SU-DHL-6 (cell line): ENCODE measurements around the gene ZNF239.

Experiments used
- H2AFZ ChIP-seq: fragments of 200-600 bp; sonication (generic); 2 replicates; pipeline ENCODE4 v1.6.1; 2014; ENCODE audit warnings: low read depth, mild to moderate bottlenecking, moderate library complexity, mixed read lengths, antibody characterized with exemption, low read length; ENCODE audit not compliant: severe bottlenecking
- H3F3A ChIP-seq: fragments of 200-600 bp; shearing (Covaris generic); 2 replicates; pipeline ENCODE4 v1.6.0; 2016; ENCODE audit warnings: antibody characterized with exemption, mild to moderate bottlenecking; ENCODE audit not compliant: insufficient read depth
- H3K27ac ChIP-seq: fragments of 200-600 bp; sonication (generic); 2 replicates; pipeline ENCODE4 v1.5.1; 2016; ENCODE audit warnings: low read depth, mild to moderate bottlenecking, low read length, moderate library complexity, mixed read lengths
- H3K27me3 ChIP-seq: fragments of 200-600 bp; sonication (generic), shearing (Covaris generic); 2 replicates; pipeline ENCODE4 v1.6.0; 2014; ENCODE audit warnings: mild to moderate bottlenecking, low read length
- H3K36me3 ChIP-seq: fragments of 200-600 bp; sonication (generic); 2 replicates; pipeline ENCODE4 v1.6.1; 2014; ENCODE audit warnings: mild to moderate bottlenecking, low read length, mixed read lengths
- H3K4me2 ChIP-seq: fragments of 300-600, 200-600 bp; shearing (Covaris generic), sonication (generic); 2 replicates; pipeline ENCODE4 v1.6.0; 2014; ENCODE audit warnings: low read length, low read depth, mild to moderate bottlenecking; ENCODE audit not compliant: poor library complexity, severe bottlenecking
- H3K4me3 ChIP-seq: fragments of 200-600 bp; sonication (generic); 2 replicates; pipeline ENCODE4 v1.5.1; 2014; ENCODE audit warnings: antibody characterized with exemption, low read length, mild to moderate bottlenecking, mixed read lengths; ENCODE audit not compliant: insufficient read depth, poor library complexity, severe bottlenecking
- H3K79me2 ChIP-seq: fragments of 200-600 bp; sonication (generic); 2 replicates; pipeline ENCODE4 v1.6.1; 2014; ENCODE audit warnings: mild to moderate bottlenecking, low read length, moderate library complexity; ENCODE audit not compliant: insufficient read depth
- H3K9ac ChIP-seq: fragments of 200-600 bp; sonication (generic); 2 replicates; pipeline ENCODE4 v1.7.0; 2014; ENCODE audit warnings: mild to moderate bottlenecking, low read length
- H3K9me2 ChIP-seq: fragments of 200-600 bp; sonication (generic); replicated peaks from 2 replicates; pipeline ENCODE4 v1.6.1; 2014; ENCODE audit warnings: low read length; ENCODE audit not compliant: insufficient read depth
- H3K9me3 ChIP-seq: fragments of 200-600 bp; sonication (generic); 2 replicates; pipeline ENCODE4 v1.6.1; 2014; ENCODE audit warnings: low read length, mixed read lengths; ENCODE audit not compliant: insufficient read depth
- H4K20me1 ChIP-seq: fragments of 200-600 bp; sonication (generic); 2 replicates; pipeline ENCODE4 v1.6.1; 2014; ENCODE audit warnings: low read depth, mild to moderate bottlenecking, antibody characterized with exemption, low read length, moderate library complexity, mixed read lengths
- CTCF ChIP-seq: fragments of 200-600 bp; sonication (generic); IDR thresholded peaks from one replicate; pipeline ENCODE4 v1.5.1; 2017; ENCODE audit warnings: antibody characterized with exemption, mild to moderate bottlenecking, low read length, moderate library complexity; ENCODE audit not compliant: insufficient read depth, poor library complexity, severe bottlenecking
- EZH2phosphoT487 ChIP-seq: fragments of 200-600 bp; sonication (generic), shearing (Covaris generic); conservative IDR thresholded peaks from 2 replicates; pipeline ENCODE4 v1.6.1; 2018; ENCODE audit warnings: mild to moderate bottlenecking, antibody characterized with exemption, low read length, moderate library complexity, mixed read lengths

Gene ZNF239

GRCh38 chr10:43599333-43599732 is 24.9 kb upstream of the ZNF239 start:
- TF ChIP-seq CTCF (no peak), EZH2phosphoT487 (no peak)
- H3K27me3 ChIP-seq: no peaks in the 10 kb centered on the region
- H3K4me2 ChIP-seq: no peak overlapping the region
- H3K9me2 ChIP-seq: no peaks in the 10 kb centered on the region
- no peak overlapping the region for H3K27ac ChIP-seq
- H3K9ac ChIP-seq: no peak overlapping the region
- no peaks in the 10 kb centered on the region for H3K36me3 ChIP-seq
- no peaks in the 10 kb centered on the region for H3K79me2 ChIP-seq
- H3K4me3 ChIP-seq: no peak overlapping the region
- no peaks in the 10 kb centered on the region for H4K20me1 ChIP-seq
- no peaks in the 10 kb centered on the region for H3F3A ChIP-seq
- no peaks in the 10 kb centered on the region for H3K9me3 ChIP-seq
- H2AFZ ChIP-seq: no peak overlapping the region

- H3K36me3 ChIP-seq: no peaks in the 10 kb centered on the region
- no peaks in the 10 kb centered on the region for H3K9me3 ChIP-seq
- no peak overlapping the region for H3K9ac ChIP-seq
- no peak overlapping the region for H3K27ac ChIP-seq
- TF ChIP-seq CTCF (no peak), EZH2phosphoT487 (no peak)
- no peak overlapping the region for H3K4me2 ChIP-seq
- no peaks in the 10 kb centered on the region for H3K79me2 ChIP-seq
- H3K4me3 ChIP-seq: no peak overlapping the region
- no peak overlapping the region for H2AFZ ChIP-seq
- no peaks in the 10 kb centered on the region for H3K9me2 ChIP-seq
- H4K20me1 ChIP-seq: no peaks in the 10 kb centered on the region
- no peaks in the 10 kb centered on the region for H3K27me3 ChIP-seq
- no peaks in the 10 kb centered on the region for H3F3A ChIP-seq
Measured at GRCh38 chr10:43598446-43598845, 24.0 kb upstream of the ZNF239 start.

GRCh38 chr10:43596546-43596945 is 22.1 kb upstream of the ZNF239 start:
- H4K20me1 ChIP-seq: no peaks in the 10 kb centered on the region
- H3K27ac ChIP-seq: no peak overlapping the region
- H3F3A ChIP-seq: no peaks in the 10 kb centered on the region
- H3K9me2 ChIP-seq: no peaks in the 10 kb centered on the region
- no peak overlapping the region for H3K4me2 ChIP-seq
- no peaks in the 10 kb centered on the region for H3K79me2 ChIP-seq
- H3K36me3 ChIP-seq: no peaks in the 10 kb centered on the region
- peaks cover 6% of the 10 kb centered on the region; the same call in 1 of the 2 replicates for H3K9me3 ChIP-seq
- no peak overlapping the region for H2AFZ ChIP-seq
- H3K9ac ChIP-seq: no peak overlapping the region
- H3K4me3 ChIP-seq: no peak overlapping the region
- no peaks in the 10 kb centered on the region for H3K27me3 ChIP-seq
- TF ChIP-seq EZH2phosphoT487: no peak
- no peak for TF ChIP-seq CTCF
